Measurements from ENCODE around the gene CYP1B1.
"Not testable (repeated sequence)": the region's sequence is repeated elsewhere in the genome, so short reads cannot be mapped to it uniquely, and the experiment has no call there.

The CYP1B1 gene

DNA sequence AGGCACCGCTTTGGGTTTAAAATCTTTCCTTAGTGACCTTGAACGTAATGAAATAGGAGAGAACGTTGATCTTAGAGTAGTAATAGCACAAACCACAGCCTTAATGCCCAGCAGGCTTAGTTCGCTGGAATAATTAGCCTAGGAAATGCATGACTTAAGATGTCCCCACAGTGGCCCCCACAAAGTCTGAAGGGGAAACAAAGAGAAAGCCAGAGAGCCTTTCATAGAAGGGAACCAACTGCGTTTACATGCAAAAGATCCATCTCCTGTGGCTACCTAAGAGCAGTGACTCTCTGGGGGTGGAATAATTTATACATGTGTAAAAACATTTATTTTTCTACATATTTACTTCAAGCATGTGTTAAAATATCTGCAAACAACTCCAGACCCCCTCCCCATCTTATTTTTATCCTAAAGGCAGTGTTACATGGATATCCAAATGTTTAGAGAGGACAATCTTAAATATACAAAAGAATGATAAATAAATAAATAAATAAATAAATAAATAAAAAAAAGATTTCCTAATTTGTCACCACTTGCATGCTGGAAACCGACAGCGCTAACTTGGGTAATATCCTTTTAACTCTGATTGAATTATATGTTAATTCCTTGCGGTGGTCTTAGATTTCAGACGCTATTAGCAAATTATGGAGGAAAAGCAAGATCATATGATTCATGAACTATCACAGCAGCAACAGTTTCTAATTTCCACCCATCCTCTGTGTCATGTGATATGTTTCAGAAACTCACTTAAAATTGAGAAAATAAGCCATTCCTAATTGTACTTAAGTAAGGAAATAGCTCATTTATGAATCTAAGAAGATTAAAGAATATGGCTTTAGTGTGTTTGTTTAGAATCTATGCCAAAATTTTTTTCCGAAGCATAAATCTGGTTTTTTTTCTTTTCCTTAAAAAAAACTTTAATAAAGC lies 23.4 kb upstream of the CYP1B1 start:
- no peak for DNase-seq (ENCODE audit: low read depth in 2 of 2)

- no peak for DNase-seq (ENCODE audit: low read depth in 2 of 2)
Observed at GRCh38 chr2:38098421-38099098, 22.6 kb upstream of the CYP1B1 start.

DNA sequence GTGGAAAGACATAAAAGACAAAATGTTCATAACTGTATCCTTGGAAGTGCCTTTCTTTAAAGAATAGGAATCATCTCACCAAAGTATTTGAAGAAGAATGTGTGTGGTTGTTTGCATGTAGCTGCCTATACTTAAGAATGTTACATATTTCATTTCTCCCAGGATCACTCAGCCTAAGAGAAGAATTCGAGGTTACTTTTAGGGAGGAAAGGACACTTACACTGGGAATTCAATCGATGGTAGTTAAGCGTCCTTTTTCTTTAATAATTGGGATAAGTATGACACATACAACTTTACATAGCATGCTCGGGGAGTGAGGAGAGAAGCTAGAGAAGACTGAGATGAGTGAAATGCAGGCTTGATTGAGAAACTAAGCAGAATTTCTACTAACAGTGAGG lies 22.0 kb upstream of the CYP1B1 start:
- DNase-seq (ENCODE audit: low read depth in 2 of 2), result no peak

DNA sequence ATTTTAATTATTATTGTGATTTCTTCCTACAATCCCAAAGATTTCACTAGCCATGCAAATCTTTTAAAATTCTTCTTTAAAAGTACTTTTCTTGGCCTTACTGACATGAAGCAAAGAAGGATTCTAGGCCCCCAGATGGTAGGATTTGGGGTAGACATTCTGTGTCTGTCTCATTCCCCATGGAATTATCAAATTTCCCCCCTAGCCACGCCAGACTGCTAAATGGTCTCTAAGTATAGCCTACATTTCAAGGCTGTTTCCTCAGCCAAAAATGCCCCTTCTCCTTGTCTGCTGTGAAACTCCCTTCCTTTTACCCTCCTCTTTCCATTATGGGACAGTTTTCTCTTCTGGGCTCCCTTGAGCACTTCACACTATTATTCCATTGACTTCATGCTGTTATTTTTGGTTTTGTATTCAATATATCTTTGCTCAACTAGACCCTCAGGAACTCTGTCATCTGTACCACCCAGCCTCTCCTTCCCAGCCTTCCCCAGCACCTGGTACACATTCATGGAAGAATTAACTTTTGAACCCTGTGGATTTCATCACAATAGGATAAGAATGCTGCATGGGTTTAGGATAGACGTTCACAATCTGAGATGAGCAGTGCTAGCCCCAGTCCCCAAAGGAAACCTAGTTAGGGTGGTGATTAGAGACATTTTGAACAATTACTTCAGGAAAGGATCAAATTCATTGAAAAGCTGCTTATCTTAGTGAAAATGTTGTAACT lies 21.5 kb upstream of the CYP1B1 start:
- no peak for DNase-seq (ENCODE audit: low read depth in 2 of 2)

DNA sequence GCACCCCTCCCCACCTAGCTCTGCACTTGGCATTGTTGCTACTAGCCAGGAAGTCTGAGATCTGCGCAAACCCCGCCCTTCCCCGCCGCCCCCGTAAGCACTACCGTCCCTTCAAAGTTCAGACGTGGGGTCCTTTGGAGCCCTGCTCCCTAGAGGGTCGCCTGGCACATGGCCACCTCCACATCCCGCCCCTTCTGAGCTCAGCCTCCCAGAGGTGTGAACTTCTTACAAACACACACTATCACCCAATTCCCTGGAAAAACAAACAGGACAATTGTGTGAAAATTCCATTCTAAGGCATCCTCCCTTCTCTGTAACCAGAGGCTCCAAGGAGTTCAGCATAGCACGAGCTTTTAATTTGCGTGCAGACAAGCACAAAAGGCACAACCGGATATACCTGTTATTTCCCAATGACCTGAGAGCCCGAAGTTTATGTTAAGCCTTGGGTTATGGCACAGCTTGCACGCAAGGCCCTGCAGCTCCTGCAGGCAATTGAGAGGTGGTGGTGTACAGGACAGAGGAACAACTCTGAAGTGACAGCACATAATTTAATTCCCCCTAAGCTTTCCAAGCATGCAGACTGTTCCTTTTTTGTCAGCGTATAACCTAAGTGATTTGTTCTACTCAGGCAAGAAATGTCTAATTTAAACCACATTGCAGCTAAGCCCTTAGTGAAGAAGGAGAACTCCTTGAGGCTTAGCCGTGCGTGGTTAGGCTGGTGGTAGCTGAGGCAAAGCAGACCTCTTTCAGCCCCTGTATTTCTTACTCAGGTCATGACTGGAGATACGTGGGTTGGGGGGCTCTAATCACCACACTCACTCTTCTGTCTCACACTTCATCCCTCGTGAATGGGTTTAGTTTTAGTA lies 20.3 kb upstream of the CYP1B1 start:
- DNase-seq (ENCODE audit: low read depth in 2 of 2), result no peak

DNA sequence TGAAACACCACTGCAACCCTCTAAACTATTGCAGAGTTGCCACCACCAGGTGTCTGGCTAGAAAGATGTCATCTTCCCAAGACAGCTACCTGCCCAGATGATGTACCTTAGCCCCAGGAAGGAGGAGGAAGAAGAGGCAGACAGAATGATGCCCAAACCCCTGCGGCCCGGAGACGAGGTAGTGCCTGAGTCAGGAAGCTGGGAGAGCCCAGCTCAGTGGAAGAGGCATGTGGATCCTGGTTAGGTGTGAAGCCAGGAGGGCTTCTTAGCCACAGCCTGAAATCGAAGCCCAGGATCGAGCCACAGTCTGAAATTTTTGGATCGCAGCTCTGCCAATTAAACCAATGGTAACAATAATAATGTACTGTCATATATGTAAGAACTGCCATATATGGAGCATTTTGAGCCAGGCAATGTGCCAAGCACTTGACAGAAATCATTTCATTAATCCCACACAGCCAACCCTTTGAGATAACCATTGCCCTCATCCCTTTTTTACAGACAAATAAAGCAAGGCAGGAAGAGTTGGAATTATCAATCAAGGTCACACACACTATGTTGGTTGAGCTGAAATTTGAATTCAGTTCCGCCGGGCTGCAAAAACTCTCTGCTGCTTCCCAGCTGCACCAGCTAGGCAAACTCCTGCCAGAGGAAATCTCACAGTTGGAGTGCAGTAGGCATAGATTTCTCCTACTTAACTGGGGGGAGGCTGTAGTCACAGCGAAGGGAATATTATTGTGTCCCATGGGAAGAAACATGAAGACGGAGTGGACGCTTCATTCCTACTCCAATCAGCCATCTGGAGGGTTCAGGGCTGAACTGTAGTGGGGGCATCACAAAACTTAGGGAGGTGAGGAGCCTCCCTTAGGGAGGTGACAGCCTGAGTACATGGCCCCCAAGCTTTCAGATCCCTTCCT lies 19.4 kb upstream of the CYP1B1 start:
- DNase-seq (ENCODE audit: low read depth in 2 of 2), result no peak

DNA sequence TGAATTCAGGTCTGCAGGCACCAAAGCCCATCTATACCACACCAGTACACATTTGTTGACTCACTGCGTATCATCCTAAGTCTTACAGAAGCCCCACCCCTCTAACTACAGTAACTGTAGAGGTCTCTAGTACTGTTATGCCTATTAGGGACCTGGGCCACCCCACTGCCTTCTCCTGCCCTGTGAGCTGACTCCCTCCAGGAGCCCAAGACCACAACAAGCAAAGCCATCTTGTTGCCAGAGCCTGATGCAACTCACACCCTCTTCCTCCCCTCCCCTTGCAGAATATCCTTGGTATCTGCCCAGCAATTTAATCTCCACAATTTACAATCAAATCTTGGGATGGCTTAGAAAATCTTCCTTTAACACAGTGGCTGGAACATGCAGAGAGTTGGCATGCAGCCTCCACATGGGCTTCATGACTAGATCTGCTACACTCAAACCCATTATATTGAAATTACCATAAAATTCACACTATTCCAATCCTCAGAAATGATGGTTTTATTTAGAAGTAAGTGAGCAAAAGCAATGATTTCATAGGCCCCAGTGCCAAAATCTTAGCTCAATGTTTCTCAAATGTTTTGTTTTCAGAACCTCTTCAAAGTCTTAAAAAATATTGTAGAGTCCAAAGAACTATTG lies 17.7 kb upstream of the CYP1B1 start:
- DNase-seq (ENCODE audit: low read depth in 2 of 2), result no peak

GRCh38 chr2:38092196-38092902 lies 16.4 kb upstream of the CYP1B1 start:
- DNase-seq (ENCODE audit: low read depth in 2 of 2), result no peak

GRCh38 chr2:38091760-38092159 lies 15.8 kb upstream of the CYP1B1 start:
- no peak for DNase-seq (ENCODE audit: low read depth in 2 of 2)

DNA sequence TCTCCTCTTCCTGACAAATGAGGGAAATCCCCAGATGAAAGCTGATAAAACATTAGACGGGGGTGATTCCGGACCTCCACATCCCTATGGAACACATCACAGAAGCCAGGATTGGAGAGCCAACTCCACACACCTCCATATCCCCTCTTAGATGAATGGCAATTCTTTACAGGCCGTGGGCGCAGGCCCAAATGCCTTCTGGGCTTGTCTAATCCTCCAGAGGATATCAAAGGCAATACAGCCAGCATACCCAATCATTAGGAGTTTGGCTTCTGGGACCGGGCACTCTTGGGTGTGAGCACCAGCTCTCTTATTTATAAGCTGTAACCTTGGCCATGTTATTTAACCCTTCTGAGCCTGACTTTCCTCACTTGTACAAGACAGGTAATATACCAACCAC lies 15.0 kb upstream of the CYP1B1 start:
- no peak for DNase-seq (ENCODE audit: low read depth in 2 of 2)

- not testable (repeated sequence) for DNase-seq (ENCODE audit: low read depth in 2 of 2)
Observed at GRCh38 chr2:38090212-38090611, 14.3 kb upstream of the CYP1B1 start.

DNA sequence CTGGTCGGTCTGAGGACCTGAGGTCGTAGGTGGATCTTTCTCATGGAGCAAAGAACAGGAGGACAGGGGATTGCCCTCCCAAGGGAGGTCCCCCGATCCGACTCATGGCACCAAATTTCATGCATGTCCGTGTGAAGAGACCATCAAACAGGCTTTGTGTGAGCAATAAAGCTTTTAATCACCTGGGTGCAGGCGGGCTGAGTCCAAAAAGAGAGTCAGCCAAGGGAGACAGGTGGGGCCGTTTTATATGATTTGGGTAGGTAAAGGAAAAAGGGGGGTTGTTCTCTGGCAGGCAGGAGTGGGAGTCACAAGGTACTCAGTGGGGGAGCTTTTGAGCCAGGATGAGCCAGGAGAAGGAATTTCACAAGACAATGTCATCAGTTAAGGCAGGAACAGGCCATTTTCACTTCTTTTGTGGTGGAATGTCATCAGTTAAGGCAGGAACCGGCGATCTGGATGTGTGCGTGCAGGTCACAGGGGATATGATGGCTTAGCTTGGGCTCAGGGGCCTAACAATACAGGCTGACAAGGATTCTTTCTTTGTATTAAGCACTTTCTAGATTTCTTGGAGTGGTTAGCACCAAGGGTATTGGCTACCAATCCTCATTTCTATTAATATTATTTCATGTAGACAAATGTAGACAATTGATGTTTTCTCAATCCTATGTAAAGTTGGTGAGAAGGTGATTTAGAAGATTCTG lies 10.2 kb upstream of the CYP1B1 start:
- DNase-seq (ENCODE audit: low read depth in 2 of 2), result not testable (repeated sequence)

- DNase-seq (ENCODE audit: low read depth in 2 of 2), result not testable (repeated sequence)
Observed at GRCh38 chr2:38084556-38084955, 8.6 kb upstream of the CYP1B1 start.

DNA sequence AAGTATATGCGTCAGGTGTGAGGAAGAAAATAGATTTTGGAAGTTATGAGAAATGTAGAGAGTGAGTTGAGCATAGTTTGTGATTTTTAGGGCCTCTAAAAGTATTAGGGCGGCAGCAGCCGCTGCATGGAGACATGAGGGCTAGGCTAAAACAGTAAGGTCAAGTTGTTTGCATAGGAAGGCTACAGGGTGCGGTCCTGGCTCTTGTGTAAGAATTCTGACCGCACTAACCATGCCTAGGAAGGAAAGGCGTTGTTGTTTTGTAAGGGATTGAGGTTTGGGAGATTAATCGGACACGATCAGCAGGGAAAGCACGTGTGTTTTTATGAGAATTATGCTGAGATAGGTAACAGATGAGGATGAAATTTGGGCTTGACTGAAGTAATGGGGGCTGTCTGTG lies 6.8 kb upstream of the CYP1B1 start:
- not testable (repeated sequence) for DNase-seq (ENCODE audit: low read depth in 2 of 2)

GRCh38 chr2:38080346-38080745 lies 4.4 kb upstream of the CYP1B1 start:
- DNase-seq (ENCODE audit: low read depth in 2 of 2), result no peak

DNA sequence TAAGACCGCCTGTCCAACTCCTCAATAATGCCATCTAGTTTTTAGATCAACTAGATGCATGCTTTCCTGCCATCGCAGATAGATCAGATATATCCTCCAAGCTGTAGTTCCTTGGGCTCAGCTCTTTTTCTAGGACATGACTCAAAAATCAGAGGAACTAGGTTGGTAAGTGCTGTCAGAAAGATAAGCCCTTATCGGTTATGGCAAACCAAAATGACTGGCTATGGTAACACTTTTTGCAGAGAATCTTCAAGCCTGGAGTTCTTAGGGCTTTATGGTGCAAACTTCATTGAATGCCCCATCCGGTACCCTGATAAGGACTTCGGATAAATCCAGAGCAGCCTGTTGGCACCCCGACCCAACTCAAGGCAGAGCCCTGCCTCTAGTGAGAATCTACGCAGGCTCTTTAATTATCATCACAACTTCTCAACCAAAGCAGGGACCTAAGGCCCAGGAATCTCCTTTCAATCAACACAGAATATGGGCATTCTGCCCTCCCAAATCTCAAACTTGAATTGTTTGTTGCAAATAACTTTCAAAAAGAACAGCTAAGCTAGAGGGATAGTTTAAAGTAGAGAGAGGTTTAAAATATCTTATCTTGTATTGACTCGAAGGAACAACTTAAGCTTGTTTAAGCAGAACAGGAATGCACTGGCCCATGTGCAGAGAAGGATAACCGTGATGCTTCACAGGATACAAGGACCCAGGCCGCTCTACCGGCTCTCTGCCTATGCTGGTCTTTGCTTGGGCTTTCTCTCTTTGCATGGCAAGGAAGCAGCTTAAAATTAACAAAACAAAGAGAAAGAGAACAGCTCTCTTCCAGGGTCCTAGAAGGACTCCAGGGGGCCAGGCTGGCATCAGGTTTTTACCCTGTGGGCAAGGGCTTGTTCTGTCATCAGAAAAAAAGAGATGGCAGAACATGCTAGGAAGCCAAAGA lies 3.4 kb upstream of the CYP1B1 start:
- DNase-seq (ENCODE audit: low read depth in 2 of 2), result no peak

DNA sequence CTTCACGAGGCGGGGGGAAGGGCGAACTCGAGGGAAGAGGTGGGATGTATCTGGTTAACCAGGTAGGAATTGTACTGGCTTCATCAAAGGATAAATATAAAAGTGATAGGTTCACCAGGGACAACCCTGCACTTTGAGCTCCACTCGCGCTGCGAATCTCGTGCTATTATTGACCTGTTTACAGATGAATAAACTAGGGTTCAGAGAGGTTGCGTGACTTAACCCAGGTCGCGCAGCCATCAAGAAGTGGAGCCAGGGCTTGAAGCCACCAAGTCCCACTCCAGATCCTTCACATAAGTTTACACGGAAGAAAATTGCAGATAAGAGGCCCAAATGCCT lies 1.4 kb upstream of the CYP1B1 start:
- no peak for DNase-seq (ENCODE audit: low read depth in 2 of 2)
